WTC11 (cell line): Measurements from ENCODE around the gene NAA16.

ENCODE experiments used
- CREB1 ChIP-seq: sonication (generic); formaldehyde crosslinking; IDR thresholded peaks from 2 replicates; pipeline ENCODE4 v1.8.0; 2023; ENCODE audit warnings: mild to moderate bottlenecking, missing genetic modification reagents
- CTCF ChIP-seq: fragments of 200-600 bp; IDR thresholded peaks from 2 replicates; pipeline ENCODE4 v1.8.0; 2022; ENCODE audit warnings: antibody characterized with exemption
- E2F4 ChIP-seq: sonication (generic); formaldehyde crosslinking; IDR thresholded peaks from 2 replicates; pipeline ENCODE4 v1.8.1; 2022; ENCODE audit warnings: low read depth, mild to moderate bottlenecking, moderate library complexity, missing genetic modification reagents, borderline replicate concordance
- NR1H2 ChIP-seq: sonication (generic); formaldehyde crosslinking; IDR thresholded peaks from 2 replicates; pipeline ENCODE4 v1.9.0; 2021; ENCODE audit warnings: mild to moderate bottlenecking, moderate library complexity, missing genetic modification reagents

- TF ChIP-seq E2F4 (no peak), CREB1 (no peak), NR1H2 (CRISPR knock-in tag) (no peak), CTCF (no peak)
Measured at GRCh38 chr13:41354416-41354815, 43.3 kb downstream of the NAA16 start.
